Adrenal gland (tissue), 12 donors: Measurements from ENCODE around the gene NPFF. TPM values are rescaled to one million over a fixed set of nuclear protein-coding genes. Genes with fewer than 3 reads are reported as not detected.
A peak's percentile ranks its signal among the peaks of the same experiment; 100 is the strongest.

Experiments used
- DNase-seq, 7 donors: peaks; one replicate each; pipeline ENCODE4 v3.0.0-alpha.2; 2019 to 2020
- H3K27ac ChIP-seq, 5 donors: fragments of 200-600 bp; sonication (generic) in 4 of 5; 1 replicate in 3 of 5; 2 replicates in 2 of 5; pipeline versions ENCODE4 v1.5.1 to v1.8.0; 2016 to 2020; ENCODE audit warnings: mild to moderate bottlenecking in 1 of 5
- H3K27me3 ChIP-seq: fragments of 200-600 bp; 2 replicates; pipeline ENCODE4 v1.8.0; 2021
- H3K36me3 ChIP-seq, 2 donors: fragments of 200-600 bp; replicated peaks in 1 of 2; 1 replicate in 1 of 2; 2 replicates in 1 of 2; pipeline versions ENCODE4 v1.5.1 to v1.8.0; 2018 to 2022
- H3K4me1 ChIP-seq, 2 donors: fragments of 200-600 bp; replicated peaks in 1 of 2; 1 replicate in 1 of 2; 2 replicates in 1 of 2; pipeline versions ENCODE4 v1.5.1 to v1.8.0; 2018 to 2021
- H3K4me3 ChIP-seq, 4 donors: fragments of 200-600 bp; sonication (generic) in 3 of 4; one replicate each; pipeline ENCODE4 v1.5.1; 2016 to 2018
- H3K9me3 ChIP-seq, 3 donors: fragments of 200-600 bp; sonication (generic) in 1 of 3; replicated peaks in 1 of 3; 1 replicate in 2 of 3; 2 replicates in 1 of 3; pipeline versions ENCODE4 v1.5.1 to v1.8.0; 2016 to 2021
- POLR2A ChIP-seq, 2 donors: fragments of 450-650 bp; IDR thresholded peaks; one replicate each; pipeline ENCODE4 v1.6.1; 2017; ENCODE audit warnings: antibody characterized with exemption in 2 of 2, mild to moderate bottlenecking in 2 of 2, moderate library complexity in 1 of 2
- WGBS, 4 donors: extraction: QIAGEN DNeasy Blood & Tissue Kit in 2 of 4; methylation state at CpG; one replicate each; pipeline versions ENCODE4 v1.1.5 to v1.1.7; 2013 to 2017; 5-methylcytosine and 5-hydroxymethylcytosine counted together
- intact Hi-C, 2 donors: fragments of 100-400 bp; cut with DNase I; formaldehyde crosslinking; loops; one replicate each; pipeline versions ENCODE4 v1.14.1 to v1.15.0; 2022 to 2023
- polyA plus RNA-seq, 3 donors: library from polyadenylated mRNA; stranded (reverse); fragments of 200-250 nt in 2 of 3; fragments of 350-450 nt in 1 of 3; fragmentation: Illumina TruSeq in 1 of 3; extraction: RNeasy Lipid Tissue Mini Kit (QIAGEN cat#74804) in 1 of 3; gene quantifications; one replicate each; pipeline ENCODE4 v1.2.3, GENCODE V29; 2013 to 2014
- total RNA-seq, 9 donors: library from RNA; depleted of rRNA in 4 of 9; stranded (reverse); fragments of >200 nt in 4 of 9; fragments of 120-200 nt in 1 of 9; fragmentation: NEBNext Ultra II Directional in 1 of 9; extraction: Animal tissue kit (Norgen Biotek cat#: 25700) in 1 of 9; gene quantifications; one replicate each; pipeline versions ENCODE4 v1.1.0 to v1.2.4, GENCODE V29; 2013 to 2023
- TF ChIP-seq, protein P1 (sequence below), 6 experiments: fragments of 450-650 bp in 4 of 6; fragments of 200-600 bp in 2 of 6; sonication (generic) in 1 of 6; IDR thresholded peaks; 1 replicate in 5 of 6; 2 replicates in 1 of 6; pipeline versions ENCODE4 v1.5.1 to v1.8.0; 2016 to 2021; ENCODE audit warnings: antibody characterized with exemption in 6 of 6, mild to moderate bottlenecking in 2 of 6, moderate library complexity in 1 of 6
- donor health status: healthy with polysubstance abuse.
- donor health status: Bipolar disorder and iron deficiency.
- donor health status: DM: yes; HTN: yes; CAD: no.
- donor health status: DM: no; HTN: no; CAD: no.
- donor health status: DM: no; HTN: no; CAD: no.
- donor health status: DM: yes; HTN: yes; CAD: no.

Gene NPFF
- total and polyA plus RNA-seq, 12 donors, result 0.27 to 0.78 TPM; not detected in 10

DNA sequence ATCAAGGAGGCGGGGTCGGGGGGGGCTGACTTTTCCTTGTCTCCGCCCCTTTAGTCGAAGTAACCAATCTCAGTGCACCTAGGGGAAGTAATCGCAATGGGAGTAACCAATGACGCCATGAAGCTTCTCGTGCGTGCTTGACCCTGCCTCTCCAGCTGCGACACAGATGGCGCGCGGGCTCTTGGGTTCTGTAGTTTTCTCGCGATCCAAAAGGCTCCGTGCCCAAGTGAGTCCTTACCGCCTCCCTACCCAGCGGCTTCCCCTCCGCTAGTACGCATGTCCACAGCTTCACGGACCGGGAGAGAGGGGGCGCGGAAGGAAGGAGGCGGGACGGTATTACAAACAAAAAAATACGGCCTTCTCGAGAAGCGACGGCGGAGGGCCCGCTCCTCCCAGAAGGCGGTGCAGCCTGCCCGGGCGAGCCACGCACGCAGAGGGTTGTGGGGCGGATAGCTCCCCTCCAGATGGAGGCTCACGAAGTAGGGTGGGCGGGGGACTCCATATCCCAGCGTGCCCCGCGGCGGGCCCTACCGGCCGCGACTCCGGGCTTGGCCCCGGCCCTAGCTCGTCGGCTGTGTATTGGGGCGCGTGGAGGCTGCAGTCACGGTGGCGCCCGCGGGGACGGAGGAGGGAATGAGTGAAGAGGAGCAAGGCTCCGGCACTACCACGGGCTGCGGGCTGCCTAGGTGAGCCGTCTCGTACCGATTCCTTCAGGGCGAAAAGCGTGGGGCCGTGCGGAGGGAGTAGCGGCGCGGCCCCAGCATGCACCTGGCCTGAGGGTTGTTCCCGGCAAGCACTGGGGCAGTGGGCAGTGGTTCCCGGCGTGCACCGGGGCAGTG is 6.3 kb downstream of the NPFF start, which contains the start of gene TARBP2:
TARBP2 (plus strand) TSS at position 508 of the 839 bp plus-strand sequence; CDS start at position 634, 126 bp downstream.
- H3K36me3 ChIP-seq, result peaks cover 0 to 17% of the 10 kb centered on the region in 2 donors
- intact Hi-C loops, result loop anchor here (5.0 to 10.0 kb wide), 2 partner anchors 49 to 176 kb away; partner anchors contain the start of genes AAAS (in 1 of the 2) and PCBP2 (in 1 of the 2)
- peak; percentile 96 to 100 (median 99) for DNase-seq
- peak within 1 kb of the TSS; percentile 92 to 100 (median 99) for H3K27ac ChIP-seq
- H3K27me3 ChIP-seq, result no peaks in the 10 kb centered on the region
- peak within 1 kb of the TSS in 3 of 4 donors; percentile 53 to 74 (median 57) for H3K4me3 ChIP-seq
- H3K9me3 ChIP-seq, result no peaks in the 10 kb centered on the region
- 0 to 2% (median 0%) methylated on average over 35 to 74 of the region's 74 CpGs for WGBS, 4 donors
- peak; percentile 48 to 71 for TF ChIP-seq POLR2A (IDR thresholded peaks at IDR 0.05)
- TF ChIP-seq, protein P1, sequence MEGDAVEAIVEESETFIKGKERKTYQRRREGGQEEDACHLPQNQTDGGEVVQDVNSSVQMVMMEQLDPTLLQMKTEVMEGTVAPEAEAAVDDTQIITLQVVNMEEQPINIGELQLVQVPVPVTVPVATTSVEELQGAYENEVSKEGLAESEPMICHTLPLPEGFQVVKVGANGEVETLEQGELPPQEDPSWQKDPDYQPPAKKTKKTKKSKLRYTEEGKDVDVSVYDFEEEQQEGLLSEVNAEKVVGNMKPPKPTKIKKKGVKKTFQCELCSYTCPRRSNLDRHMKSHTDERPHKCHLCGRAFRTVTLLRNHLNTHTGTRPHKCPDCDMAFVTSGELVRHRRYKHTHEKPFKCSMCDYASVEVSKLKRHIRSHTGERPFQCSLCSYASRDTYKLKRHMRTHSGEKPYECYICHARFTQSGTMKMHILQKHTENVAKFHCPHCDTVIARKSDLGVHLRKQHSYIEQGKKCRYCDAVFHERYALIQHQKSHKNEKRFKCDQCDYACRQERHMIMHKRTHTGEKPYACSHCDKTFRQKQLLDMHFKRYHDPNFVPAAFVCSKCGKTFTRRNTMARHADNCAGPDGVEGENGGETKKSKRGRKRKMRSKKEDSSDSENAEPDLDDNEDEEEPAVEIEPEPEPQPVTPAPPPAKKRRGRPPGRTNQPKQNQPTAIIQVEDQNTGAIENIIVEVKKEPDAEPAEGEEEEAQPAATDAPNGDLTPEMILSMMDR (IDR thresholded peaks at IDR 0.05), result peak in 2 of 6 experiments; percentile 3 to 8
- H3K4me1 ChIP-seq, result peaks cover 29 to 48% of the 10 kb centered on the region in 2 donors

GRCh38 chr12:53500142-53500775 is 7.0 kb downstream of the NPFF start:
- H3K27me3 ChIP-seq, result no peaks in the 10 kb centered on the region
- WGBS, 4 donors, result 0 to 3% (median 1%) methylated on average over 9 to 17 of the region's 17 CpGs
- H3K27ac ChIP-seq, result peak overlapping the region; percentile 92 to 100 (median 99)
- DNase-seq, result peak in 6 of 7 donors; percentile 81 to 90 (median 86)
- TF ChIP-seq POLR2A (IDR thresholded peaks at IDR 0.05), result peak; percentile 97
- TF ChIP-seq, protein P1 (IDR thresholded peaks at IDR 0.05), result no peak
- H3K4me1 ChIP-seq, result peaks cover 24 to 41% of the 10 kb centered on the region in 2 donors
- H3K9me3 ChIP-seq, result no peaks in the 10 kb centered on the region
- H3K36me3 ChIP-seq, result peaks cover 0 to 9% of the 10 kb centered on the region in 2 donors
- H3K4me3 ChIP-seq, result peak overlapping the region in 3 of 4 donors; percentile 27 to 57 (median 50)
- intact Hi-C loops, result loop anchor here (5.0 to 10.0 kb wide), 2 partner anchors 48 to 175 kb away; partner anchors contain the start of genes AAAS (in 1 of the 2) and PCBP2 (in 1 of the 2)

DNA sequence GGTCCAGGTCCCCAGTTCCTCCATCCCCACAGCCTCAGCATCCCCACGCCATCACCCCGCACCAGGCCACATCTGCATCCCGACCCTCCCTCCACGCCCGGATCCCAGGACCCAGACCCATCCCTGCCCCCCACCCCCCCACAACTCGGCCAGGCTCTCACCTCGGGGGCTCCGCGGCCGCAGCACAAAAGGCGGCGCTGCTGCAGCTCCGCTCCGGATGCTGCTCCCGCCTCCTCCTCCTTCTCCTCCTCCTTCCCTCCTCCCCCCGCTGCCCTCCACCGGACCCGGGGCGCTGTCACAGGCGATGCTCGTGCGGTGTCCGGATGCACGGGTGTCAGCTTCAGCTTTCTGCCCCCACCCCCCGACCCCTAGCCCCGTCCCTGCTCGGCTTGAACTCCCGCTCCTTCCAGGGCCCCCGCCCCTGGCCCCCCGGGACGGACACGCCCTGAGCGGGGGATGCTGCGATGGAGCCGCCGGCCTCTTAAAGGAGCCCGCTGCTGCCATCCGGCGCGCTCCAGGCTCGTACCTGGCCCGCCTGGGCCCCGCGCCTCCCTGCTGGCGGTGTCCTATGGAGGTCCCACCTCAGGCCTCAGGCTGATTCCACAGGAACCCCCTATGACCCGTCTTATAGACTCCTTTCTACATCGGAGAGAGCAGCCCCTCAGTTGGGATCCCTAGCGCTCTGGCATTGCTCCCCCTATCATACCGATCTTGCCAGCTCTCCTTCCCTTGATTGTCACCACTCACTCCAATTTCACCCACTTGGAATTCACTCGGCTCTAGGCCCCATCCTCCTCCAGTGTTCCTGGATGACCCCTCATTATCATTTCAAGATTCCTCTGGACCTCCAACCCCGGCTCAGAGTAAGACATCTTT is 7.8 kb downstream of the NPFF start, which contains the start of gene MAP3K12:
MAP3K12 (minus strand) TSS at position 193 of the 876 bp plus-strand sequence. CDS start 12,067 bp downstream, outside the sequence.
- intact Hi-C loops, result loop anchor here (5.0 to 10.0 kb wide), 2 partner anchors 47 to 175 kb away; partner anchors contain the start of genes AAAS (in 1 of the 2) and PCBP2 (in 1 of the 2)
- WGBS, 4 donors, result 0 to 2% (median 1%) methylated on average over 16 to 51 of the region's 51 CpGs
- peak within 1 kb of the TSS; percentile 92 to 100 (median 99) for H3K27ac ChIP-seq
- H3K36me3 ChIP-seq, result peaks cover 0 to 2% of the 10 kb centered on the region in 2 donors
- H3K9me3 ChIP-seq, result no peaks in the 10 kb centered on the region
- H3K27me3 ChIP-seq, result no peaks in the 10 kb centered on the region
- H3K4me1 ChIP-seq, result peaks cover 22 to 36% of the 10 kb centered on the region in 2 donors
- H3K4me3 ChIP-seq, result peak within 1 kb of the TSS in 3 of 4 donors; percentile 46 to 57 (median 50)
- peak; percentile 70 to 83 (median 73) for DNase-seq
- TF ChIP-seq POLR2A (IDR thresholded peaks at IDR 0.05), result no peak
- TF ChIP-seq, protein P1 (IDR thresholded peaks at IDR 0.05), result peak in 1 of 6 experiments; percentile 3
